GM23248 (cell line): ENCODE data around the gene ZNF33B.

ENCODE experiments used
- EZH2 ChIP-seq: fragments of 200-600 bp; sonication (generic); IDR thresholded peaks from 2 replicates; pipeline ENCODE4 v1.6.1; 2018; ENCODE audit warnings: antibody characterized with exemption, mild to moderate bottlenecking; ENCODE audit not compliant: insufficient read depth, poor library complexity, severe bottlenecking
- EZH2phosphoT487 ChIP-seq: fragments of 200-600 bp; sonication (generic); IDR thresholded peaks from 2 replicates; pipeline ENCODE4 v1.6.1; 2018; ENCODE audit warnings: antibody characterized with exemption, moderate library complexity, mild to moderate bottlenecking, low read depth; ENCODE audit not compliant: insufficient read depth

DNA sequence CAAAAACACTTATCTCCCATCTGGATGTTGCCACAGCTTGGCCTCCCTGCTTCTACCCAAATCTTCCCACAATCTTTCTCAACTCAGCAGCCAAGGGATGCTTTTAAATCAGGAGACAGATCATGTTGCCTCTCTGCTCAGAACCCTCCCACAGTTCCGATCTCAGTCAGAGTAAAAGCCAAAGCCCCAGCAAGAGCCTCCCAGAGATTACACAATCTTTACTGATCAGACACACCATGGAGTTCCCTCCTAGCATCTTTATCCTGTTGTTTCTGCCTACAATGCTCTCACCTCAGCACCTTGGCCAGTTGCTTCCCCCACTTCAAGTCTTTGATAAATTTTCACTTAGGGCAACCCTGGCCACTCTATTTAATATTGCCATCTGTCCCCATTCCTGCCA, 41.9 kb upstream of the ZNF33B start:
- TF ChIP-seq EZH2phosphoT487 = no peak
- no peak for TF ChIP-seq EZH2
